AG04450 (cell line): ENCODE data around the gene PLA2G4B. TPM values are rescaled to one million over a fixed set of nuclear protein-coding genes. Genes with fewer than 3 reads are reported as not detected.

ENCODE experiments used
- CTCF ChIA-PET: fragments of 300-600, 350-600 bp; formaldehyde crosslinking; extraction: SDS; loops from one replicate; lab custom pipeline; 2022; ENCODE audit warnings: antibody characterized with exemption, inconsistent platforms; lab: Charles Lee
- POLR2A ChIA-PET: fragments of 350-600 bp; formaldehyde crosslinking; extraction: SDS; loops from one replicate; lab custom pipeline; 2021; ENCODE audit warnings: antibody characterized with exemption, inconsistent platforms; lab: Yijun Ruan, JAX
- DNase-seq: peaks from one replicate; pipeline ENCODE4 v3.0.0-alpha.2; 2011; ENCODE audit warnings: low read depth, low spot score
- H3K27ac ChIP-seq: one replicate; pipeline ENCODE4 v1.5.1; 2012; ENCODE audit warnings: low read depth, low read length, control low read depth
- H3K27me3 ChIP-seq: one replicate; pipeline ENCODE4 v1.6.0; 2012; ENCODE audit warnings: low read length; ENCODE audit not compliant: control insufficient read depth, insufficient read depth
- H3K4me3 ChIP-seq: 2 replicates; pipeline ENCODE4 v1.5.1; 2011; ENCODE audit warnings: mild to moderate bottlenecking, low read depth, low read length, control low read depth
- H3K9me3 ChIP-seq: 2 replicates; pipeline ENCODE4 v1.5.1; 2012; ENCODE audit warnings: low read length; ENCODE audit not compliant: control insufficient read depth, insufficient read depth
- CTCF ChIP-seq: IDR thresholded peaks from 2 replicates; pipeline ENCODE4 v1.5.1; 2011; ENCODE audit warnings: low read depth, low read length, control low read depth, inconsistent platforms
- polyA plus RNA-seq: library from polyadenylated mRNA; depleted of rRNA; stranded (reverse); fragments of >200 nt; gene quantifications from 2 replicates; pipeline ENCODE4 v1.2.3, GENCODE V29; 2011

The PLA2G4B gene
- polyA plus RNA-seq, 1 experiment, result 1.3 TPM

GRCh38 chr15:41790756-41791546 is 47.7 kb upstream of the PLA2G4B start:
- DNase-seq, result no peak
- Histone ChIP-seq H3K4me3 (0 out of 2 replicates have a peak overlapping the region, but pooled peaks have one; percentile 7), H3K27me3 (no peaks in the 10 kb centered on the region), H3K27ac (peak overlapping the region; percentile 75), H3K9me3 (no peaks in the 10 kb centered on the region)
- POLR2A ChIA-PET, result interaction anchor here (1.1 kb wide), 1 partner anchor 11 kb away, joined by 3 read pairs; no protein-coding TSS in a partner anchor
- no peak for TF ChIP-seq CTCF
- CTCF ChIA-PET, result interaction anchor here (0.6 to 7.4 kb wide), 3 partner anchors 17 to 1093 kb away, joined by 3 to 59 read pairs (median 3); partner anchors contain the start of gene MAPKBP1

GRCh38 chr15:41791547-41791937 is 47.1 kb upstream of the PLA2G4B start:
- H3K27me3 ChIP-seq, result no peaks in the 10 kb centered on the region
- ChIA-PET POLR2A (interaction anchor here (1.1 kb wide), 1 partner anchor 11 kb away, joined by 3 read pairs; no protein-coding TSS in a partner anchor), CTCF (interaction anchor here (1.2 to 7.4 kb wide), 2 partner anchors 18 to 20 kb away, joined by 3 to 59 read pairs; partner anchors contain the start of gene MAPKBP1)
- no peak for TF ChIP-seq CTCF
- H3K27ac ChIP-seq, result peak overlapping the region; percentile 75
- DNase-seq, result no peak
- no peaks in the 10 kb centered on the region for H3K9me3 ChIP-seq
- no peak overlapping the region for H3K4me3 ChIP-seq

GRCh38 chr15:41792000-41792637 is 46.5 kb upstream of the PLA2G4B start:
- TF ChIP-seq CTCF, result no peak
- no peak overlapping the region for H3K27ac ChIP-seq

GRCh38 chr15:41794081-41794480 is 44.6 kb upstream of the PLA2G4B start:
- no peak for DNase-seq

More at GRCh38 chr15:41792000-41792637, 46.5 kb upstream of the PLA2G4B start:
- H3K9me3 ChIP-seq, result no peaks in the 10 kb centered on the region
- H3K4me3 ChIP-seq, result no peak overlapping the region
- CTCF ChIA-PET, result interaction anchor here (1.4 to 7.4 kb wide), 3 partner anchors 18 to 112 kb away, joined by 3 to 59 read pairs (median 4); partner anchors contain the start of gene MAPKBP1
- no peaks in the 10 kb centered on the region for H3K27me3 ChIP-seq
- POLR2A ChIA-PET, result interaction anchor here (1.1 kb wide), 1 partner anchor 12 kb away, joined by 3 read pairs; no protein-coding TSS in a partner anchor
- DNase-seq, result no peak

More at GRCh38 chr15:41794081-41794480, 44.6 kb upstream of the PLA2G4B start:
- H3K27me3 ChIP-seq, result no peaks in the 10 kb centered on the region
- TF ChIP-seq CTCF, result no peak
- H3K9me3 ChIP-seq, result no peaks in the 10 kb centered on the region
- CTCF ChIA-PET, result interaction anchor here (1.2 to 4.1 kb wide), 3 partner anchors 16 to 20 kb away, joined by 3 to 24 read pairs (median 3); partner anchors contain the start of gene MAPKBP1
- H3K27ac ChIP-seq, result no peak overlapping the region
- POLR2A ChIA-PET, result no interaction called here
- H3K4me3 ChIP-seq, result no peak overlapping the region
